Endothelial cell of umbilical vein (primary cell): ENCODE results near the gene GRB14. TPM values are rescaled to one million over a fixed set of nuclear protein-coding genes. Genes with fewer than 3 reads are reported as not detected.

Experiments used
- Bru-seq: library from RNA; stranded (reverse); fragments of 400-500 nt; gene quantifications from one replicate; lab custom pipeline; 2021; lab: Mats Ljungman, UMichigan
- BruChase-seq, 2 experiments: library from RNA; stranded (reverse); fragments of 400-500 nt; gene quantifications; one replicate each; lab custom pipeline; 2021; lab: Mats Ljungman, UMichigan
- BruUV-seq: library from RNA; stranded (reverse); fragments of 400-500 nt; replicated peaks from 2 replicates; lab custom pipeline; 2021; lab: Mats Ljungman, UMichigan
- CTCF ChIA-PET: fragments of 300-600, 350-600 bp; sonication (Branson Sonifier 250); formaldehyde crosslinking; loops from one replicate; lab custom pipeline; 2021; ENCODE audit warnings: antibody characterized with exemption, inconsistent platforms; lab: Charles Lee
- POLR2A ChIA-PET: fragments of 300-600, 350-600 bp; sonication (Branson Sonifier 250); formaldehyde crosslinking; loops from one replicate; lab custom pipeline; 2021; ENCODE audit warnings: antibody characterized with exemption, inconsistent platforms; lab: Charles Lee
- DNase-seq: peaks from one replicate; pipeline ENCODE4 v3.0.0-alpha.2; 2011; ENCODE audit warnings: low read depth, low spot score
- FAIRE-seq: peaks from 2 replicates; lab custom pipeline; 2011; peaks lifted over from hg19 to GRCh38; lab: Jason Lieb, UNC
- H2AFZ ChIP-seq: 2 replicates; pipeline ENCODE4 v1.6.0; 2012; ENCODE audit warnings: low read depth, low read length, control low read depth, inconsistent platforms
- H3K27ac ChIP-seq: 2 replicates; pipeline ENCODE4 v1.5.1; 2011; ENCODE audit warnings: low read depth, mild to moderate bottlenecking, control low read depth, low read length, moderate library complexity; ENCODE audit not compliant: insufficient read depth
- H3K27me3 ChIP-seq, 2 experiments: 2 replicates each; pipeline versions ENCODE4 v1.6.0 to v1.6.1; 2011; ENCODE audit warnings: low read length in 2 of 2, mixed read lengths in 1 of 2; ENCODE audit not compliant: control insufficient read depth in 2 of 2, insufficient read depth in 2 of 2
- H3K36me3 ChIP-seq, 2 experiments: 2 replicates in 1 of 2; 3 replicates in 1 of 2; pipeline ENCODE4 v1.5.1; 2011; ENCODE audit warnings: low read length in 2 of 2, mild to moderate bottlenecking in 1 of 2, moderate library complexity in 1 of 2; ENCODE audit not compliant: control insufficient read depth in 2 of 2, insufficient read depth in 2 of 2; ENCODE audit errors: extremely low read depth in 1 of 2
- H3K4me1 ChIP-seq: 3 replicates; pipeline ENCODE4 v1.5.1; 2011; ENCODE audit warnings: mild to moderate bottlenecking, low read length; ENCODE audit not compliant: control insufficient read depth, insufficient read depth; ENCODE audit errors: extremely low read depth
- H3K4me2 ChIP-seq: 2 replicates; pipeline ENCODE4 v1.6.1; 2011; ENCODE audit warnings: low read length, control low read depth, mixed read lengths; ENCODE audit not compliant: insufficient read depth
- H3K4me3 ChIP-seq, 3 experiments: fragments of 200-600 bp in 1 of 3; sonication (generic), shearing (Covaris generic) in 1 of 3; replicated peaks in 1 of 3; 2 replicates each; pipeline ENCODE4 v1.5.1; 2011 to 2016; ENCODE audit warnings: control low read depth in 3 of 3, low read length in 3 of 3, mild to moderate bottlenecking in 2 of 3, inconsistent platforms in 1 of 3, low read depth in 1 of 3, moderate library complexity in 1 of 3; ENCODE audit not compliant: insufficient read depth in 1 of 3
- H3K79me2 ChIP-seq: 2 replicates; pipeline ENCODE4 v1.6.0; 2012; ENCODE audit warnings: low read length, inconsistent platforms; ENCODE audit not compliant: control insufficient read depth, insufficient read depth
- H3K9ac ChIP-seq: replicated peaks from 2 replicates; pipeline ENCODE3; 2011; ENCODE audit warnings: low read length, control low read depth; ENCODE audit not compliant: insufficient read depth; ENCODE audit errors: extremely low read depth
- H3K9me1 ChIP-seq: replicated peaks from 3 replicates; pipeline ENCODE4 v1.6.0; 2011; ENCODE audit warnings: mild to moderate bottlenecking, low read length; ENCODE audit not compliant: control insufficient read depth, insufficient read depth; ENCODE audit errors: extremely low read depth
- H3K9me3 ChIP-seq: replicated peaks from 2 replicates; pipeline ENCODE4 v1.5.1; 2012; ENCODE audit warnings: low read length, inconsistent platforms; ENCODE audit not compliant: control insufficient read depth, insufficient read depth
- H4K20me1 ChIP-seq: replicated peaks from 2 replicates; pipeline ENCODE3; 2011; ENCODE audit warnings: mild to moderate bottlenecking, low read length; ENCODE audit not compliant: control insufficient read depth, insufficient read depth; ENCODE audit errors: extremely low read depth
- EZH2 ChIP-seq: IDR thresholded peaks from 2 replicates; pipeline ENCODE4 v1.6.1; 2012; ENCODE audit warnings: borderline replicate concordance, low read depth, mild to moderate bottlenecking, moderate library complexity, low read length, inconsistent platforms; ENCODE audit not compliant: severe bottlenecking
- GATA2 ChIP-seq: IDR thresholded peaks from 2 replicates; pipeline ENCODE4 v1.7.0; 2011; ENCODE audit warnings: low read depth, mild to moderate bottlenecking, moderate library complexity, mixed read lengths, low read length; ENCODE audit not compliant: insufficient read length, insufficient read depth
- JUN ChIP-seq: IDR thresholded peaks from 2 replicates; pipeline ENCODE4 v1.6.1; 2011; ENCODE audit warnings: borderline replicate concordance, low read depth; ENCODE audit not compliant: insufficient read length, insufficient read depth
- MYC ChIP-seq: IDR thresholded peaks from one replicate; pipeline ENCODE4 v1.6.1; 2011; ENCODE audit warnings: mild to moderate bottlenecking, low read depth, low read length
- POLR2A ChIP-seq: IDR thresholded peaks from 2 replicates; pipeline ENCODE4 v1.6.1; 2012; ENCODE audit warnings: low read depth, mild to moderate bottlenecking, control low read depth, low read length
- POLR2AphosphoS5 ChIP-seq: IDR thresholded peaks from 2 replicates; pipeline ENCODE4 v1.6.1; 2012; ENCODE audit warnings: low read depth, mild to moderate bottlenecking, control low read depth, low read length, moderate library complexity; ENCODE audit not compliant: insufficient read depth
- dilution Hi-C: fragments of 300-500 bp; cut with MboI; formaldehyde crosslinking; loops from one replicate; pipeline ENCODE4 v1.15.0; 2019; ENCODE audit warnings: low sequenced_read_pairs; ENCODE audit not compliant: extremely low pct_ligation_motif_present
- intact Hi-C: fragments of 100-400 bp; cut with micrococcal nuclease; formaldehyde crosslinking; loops from one replicate; pipeline ENCODE4 v1.10.0; 2022
- long read RNA-seq: library from polyadenylated mRNA; stranded (forward); transcript quantifications from one replicate; pipeline ENCODE4 v2.0.0, GENCODE V29; 2021
- polyA minus RNA-seq, 3 experiments: library from RNA; depleted of rRNA, polyadenylated mRNA; stranded (reverse); fragments of >200 nt; gene quantifications; 1 replicate in 1 of 3; 2 replicates in 2 of 3; pipeline ENCODE4 v1.2.3, GENCODE V29; 2011
- polyA plus RNA-seq, 4 experiments: library from polyadenylated mRNA; depleted of rRNA in 3 of 4; stranded (reverse) in 3 of 4; unstranded in 1 of 4; fragments of >200 nt; gene quantifications; 2 replicates each; pipeline versions ENCODE4 v1.2.1 to v1.2.3, GENCODE V29; 2011 to 2012; ENCODE audit warnings: missing spikeins in 1 of 4
- total RNA-seq: library from RNA; stranded (reverse); gene quantifications from 2 replicates; pipeline ENCODE4 v1.2.3, GENCODE V29; 2021
- TF ChIP-seq, protein P1 (sequence below): IDR thresholded peaks from 2 replicates; pipeline ENCODE4 v1.6.1; 2011; ENCODE audit not compliant: insufficient read depth, insufficient read length
- TF ChIP-seq, protein P2 (sequence below), 2 donors: IDR thresholded peaks; 1 replicate in 1 of 2; 2 replicates in 1 of 2; pipeline ENCODE4 v1.5.1; 2011; ENCODE audit warnings: low read length in 2 of 2, mild to moderate bottlenecking in 2 of 2, moderate library complexity in 2 of 2, control low read depth in 1 of 2, inconsistent platforms in 1 of 2, low read depth in 1 of 2; ENCODE audit not compliant: insufficient read depth in 1 of 2; ENCODE audit errors: extremely low read depth in 1 of 2

GRB14 gene
- 2.7 and 10.3 TPM in 2 replicates for total RNA-seq
- polyA plus RNA-seq: 3.0 TPM in 2 replicates
- 4.2 and 4.8 TPM in 2 replicates for polyA plus RNA-seq (2011; cell fraction: cytosol; rRNA removed)
- polyA plus RNA-seq (2011; cell fraction: nucleus; rRNA removed): 23.6 and 31.0 TPM in 2 replicates
- 42.8 and 83.5 TPM in 2 replicates for polyA plus RNA-seq (2012)
- 2.1 and 4.4 TPM in 2 replicates for polyA minus RNA-seq
- polyA minus RNA-seq (2011; cell fraction: cytosol; rRNA and poly(A)+ RNA removed): not detected
- polyA minus RNA-seq (2011; cell fraction: nucleus; rRNA and poly(A)+ RNA removed): 7.6 and 13.3 TPM in 2 replicates
- Bru-seq, nascent RNA: percentile 62 among the genes with signal in this experiment
- BruChase-seq, experiment 1, labeled RNA remaining after a 6-hour chase: percentile 33 among the genes with signal in this experiment
- BruChase-seq, experiment 2, labeled RNA remaining after a 2-hour chase: percentile 46 among the genes with signal in this experiment
- long read RNA-seq, partial matches to known transcripts: 0 of 6 reads
- long read RNA-seq, other reads (novel, unspliced or antisense): 3 of 6 reads

DNA sequence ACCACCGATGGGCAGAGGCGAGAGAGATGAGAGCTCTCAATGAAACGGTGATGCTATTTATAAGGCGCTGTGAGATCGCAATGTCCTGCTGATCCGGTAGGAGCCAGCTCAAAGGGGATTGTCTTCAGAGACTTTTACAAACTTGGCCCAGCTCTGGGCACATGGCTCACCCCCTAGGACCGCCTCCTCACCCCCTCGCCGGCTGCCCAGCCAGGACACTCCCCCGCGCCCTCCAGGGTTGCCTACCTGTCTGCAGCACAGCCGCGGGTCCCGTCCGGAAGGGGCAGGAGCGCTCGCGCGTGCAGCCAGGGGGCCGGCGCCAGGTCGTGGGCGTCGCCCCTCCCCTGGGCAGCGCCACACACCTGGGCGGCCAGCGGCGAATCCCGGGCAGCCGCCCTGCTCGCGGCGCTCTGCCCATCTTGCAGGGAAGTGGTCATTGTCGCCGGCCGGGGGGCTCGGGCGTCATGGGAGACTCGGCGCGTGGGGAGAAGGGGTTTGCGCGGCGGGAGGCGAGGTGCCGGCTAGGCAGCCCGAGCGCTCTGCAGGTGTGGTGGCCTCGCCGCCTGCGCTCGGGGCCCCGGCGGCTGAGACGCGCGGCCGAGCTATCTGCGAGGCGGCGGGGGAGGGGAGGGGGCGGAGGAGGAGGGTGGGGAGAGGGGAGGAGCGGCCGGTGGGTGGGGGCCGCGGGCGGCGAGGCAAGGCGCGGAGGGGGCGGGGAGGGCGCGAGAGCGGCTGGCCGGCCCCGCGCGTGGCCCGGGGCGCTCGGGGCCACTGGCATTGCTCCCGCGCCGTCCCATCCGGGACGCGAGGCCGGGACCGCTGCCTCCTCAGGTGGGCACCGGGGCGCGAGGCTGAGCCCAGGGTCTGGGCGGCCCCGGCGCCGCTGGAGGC, at the start of gene GRB14:
Gene GRB14, minus strand, starts transcription at position 610 of the 891 bp plus-strand sequence. Its CDS starts 173 bp downstream, at position 437.
- H3K27me3 ChIP-seq: no peaks in the 10 kb centered on the region
- H3K36me3 ChIP-seq: no peaks in the 10 kb centered on the region
- intact Hi-C loops: no loop called here
- FAIRE-seq (no peak), DNase-seq (peak; percentile 34)
- peak within 1 kb of the TSS; percentile 55 to 67 (median 66) for H3K4me3 ChIP-seq
- no peaks in the 10 kb centered on the region for H3K9me1 ChIP-seq
- dilution Hi-C loops: no loop called here
- POLR2A ChIA-PET: no interaction called here
- H4K20me1 ChIP-seq: no peaks in the 10 kb centered on the region
- H3K4me2 ChIP-seq: peak within 1 kb of the TSS; percentile 71
- H3K79me2 ChIP-seq: no peaks in the 10 kb centered on the region
- TF ChIP-seq GATA2 (no peak), POLR2AphosphoS5 (no peak), EZH2 (no peak), JUN (no peak), POLR2A (peak; percentile 25), MYC (no peak)
- TF ChIP-seq, protein P1, sequence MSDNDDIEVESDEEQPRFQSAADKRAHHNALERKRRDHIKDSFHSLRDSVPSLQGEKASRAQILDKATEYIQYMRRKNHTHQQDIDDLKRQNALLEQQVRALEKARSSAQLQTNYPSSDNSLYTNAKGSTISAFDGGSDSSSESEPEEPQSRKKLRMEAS: no peak
- TF ChIP-seq, protein P2, sequence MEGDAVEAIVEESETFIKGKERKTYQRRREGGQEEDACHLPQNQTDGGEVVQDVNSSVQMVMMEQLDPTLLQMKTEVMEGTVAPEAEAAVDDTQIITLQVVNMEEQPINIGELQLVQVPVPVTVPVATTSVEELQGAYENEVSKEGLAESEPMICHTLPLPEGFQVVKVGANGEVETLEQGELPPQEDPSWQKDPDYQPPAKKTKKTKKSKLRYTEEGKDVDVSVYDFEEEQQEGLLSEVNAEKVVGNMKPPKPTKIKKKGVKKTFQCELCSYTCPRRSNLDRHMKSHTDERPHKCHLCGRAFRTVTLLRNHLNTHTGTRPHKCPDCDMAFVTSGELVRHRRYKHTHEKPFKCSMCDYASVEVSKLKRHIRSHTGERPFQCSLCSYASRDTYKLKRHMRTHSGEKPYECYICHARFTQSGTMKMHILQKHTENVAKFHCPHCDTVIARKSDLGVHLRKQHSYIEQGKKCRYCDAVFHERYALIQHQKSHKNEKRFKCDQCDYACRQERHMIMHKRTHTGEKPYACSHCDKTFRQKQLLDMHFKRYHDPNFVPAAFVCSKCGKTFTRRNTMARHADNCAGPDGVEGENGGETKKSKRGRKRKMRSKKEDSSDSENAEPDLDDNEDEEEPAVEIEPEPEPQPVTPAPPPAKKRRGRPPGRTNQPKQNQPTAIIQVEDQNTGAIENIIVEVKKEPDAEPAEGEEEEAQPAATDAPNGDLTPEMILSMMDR (IDR thresholded peaks at IDR 0.05; ENCODE audit: extremely low read depth in 1 of 2, insufficient read depth in 1 of 2, low read depth in 1 of 2, low read length in 2 of 2): no peak
- peak within 1 kb of the TSS; percentile 58 for H3K9ac ChIP-seq
- BruUV-seq: no TSS peak
- no peak within 1 kb of the TSS for H3K27ac ChIP-seq
- H3K9me3 ChIP-seq: no peaks in the 10 kb centered on the region
- H2AFZ ChIP-seq: peak within 1 kb of the TSS; percentile 96
- CTCF ChIA-PET: interaction anchor here (0.6 to 2.4 kb wide), 11 partner anchors 9 to 1452 kb away, joined by 3 to 13 read pairs (median 4); partner anchors contain the start of gene COBLL1
- peaks cover 43% of the 10 kb centered on the region for H3K4me1 ChIP-seq
